ENCODE results near the gene GAK. TPM values are rescaled to one million over a fixed set of nuclear protein-coding genes. Genes with fewer than 3 reads are reported as not detected.
"Not testable (repeated sequence)": the region's sequence is repeated elsewhere in the genome, so short reads cannot be mapped to it uniquely, and the experiment has no call there.

GAK gene
- total and polyA plus RNA-seq, 8 donors: 47.5 to 226 (median 64.8) TPM

DNA sequence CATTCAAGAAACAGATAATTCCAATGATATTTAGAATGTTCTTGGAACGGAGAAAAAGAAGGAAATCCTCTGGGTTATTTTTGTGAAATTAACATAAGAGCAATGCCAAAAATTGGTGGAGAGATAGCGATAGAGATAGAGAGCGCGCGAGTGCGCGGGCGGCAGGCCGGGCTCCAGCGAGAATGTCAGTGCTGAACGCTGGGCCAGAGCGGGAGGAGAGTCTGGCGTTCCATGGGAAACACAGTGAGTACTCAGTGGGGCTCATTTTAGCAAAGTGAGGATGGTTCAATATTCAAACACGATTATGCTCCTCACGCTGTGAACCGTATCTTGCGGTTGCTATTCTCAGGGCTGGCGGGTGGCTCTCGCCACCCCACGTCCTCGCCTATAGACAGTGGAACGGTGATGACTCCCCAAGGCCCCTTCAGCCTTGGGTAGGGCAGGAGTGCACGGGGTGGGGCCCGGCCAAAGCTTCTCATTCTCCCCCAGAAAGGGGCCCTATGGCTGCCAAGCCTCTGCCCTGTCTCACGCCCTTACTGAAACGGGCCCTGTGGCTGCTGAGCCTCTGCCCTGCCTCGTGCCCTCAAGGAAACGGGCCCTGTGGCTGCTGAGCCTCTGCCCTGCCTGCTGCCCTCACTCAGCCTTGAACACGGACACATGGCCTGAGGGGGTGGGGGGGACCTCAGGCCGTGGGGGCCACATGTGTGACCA lies 123.1 kb downstream of the GAK start:
- Histone ChIP-seq H3K27me3 (peaks cover 0 to 4% (median 0%) of the 10 kb centered on the region in 4 donors), H3K27ac (no peak overlapping the region), H3K9me3 (no peaks in the 10 kb centered on the region), H3K4me3 (no peak overlapping the region), H3K36me3 (no peaks in the 10 kb centered on the region), H3K4me1 (no peaks in the 10 kb centered on the region)
- intact Hi-C loops (cut with DNase I): no loop called here
- DNase-seq (peak in 2 of 6 donors; percentile 37 to 38), ATAC-seq (peak in 1 of 4 donors; percentile 46), FAIRE-seq (no peak)
- 85 to 86% methylated on average over 29 to 30 of the region's 30 CpGs for WGBS, 2 donors
- TF ChIP-seq, protein P1, sequence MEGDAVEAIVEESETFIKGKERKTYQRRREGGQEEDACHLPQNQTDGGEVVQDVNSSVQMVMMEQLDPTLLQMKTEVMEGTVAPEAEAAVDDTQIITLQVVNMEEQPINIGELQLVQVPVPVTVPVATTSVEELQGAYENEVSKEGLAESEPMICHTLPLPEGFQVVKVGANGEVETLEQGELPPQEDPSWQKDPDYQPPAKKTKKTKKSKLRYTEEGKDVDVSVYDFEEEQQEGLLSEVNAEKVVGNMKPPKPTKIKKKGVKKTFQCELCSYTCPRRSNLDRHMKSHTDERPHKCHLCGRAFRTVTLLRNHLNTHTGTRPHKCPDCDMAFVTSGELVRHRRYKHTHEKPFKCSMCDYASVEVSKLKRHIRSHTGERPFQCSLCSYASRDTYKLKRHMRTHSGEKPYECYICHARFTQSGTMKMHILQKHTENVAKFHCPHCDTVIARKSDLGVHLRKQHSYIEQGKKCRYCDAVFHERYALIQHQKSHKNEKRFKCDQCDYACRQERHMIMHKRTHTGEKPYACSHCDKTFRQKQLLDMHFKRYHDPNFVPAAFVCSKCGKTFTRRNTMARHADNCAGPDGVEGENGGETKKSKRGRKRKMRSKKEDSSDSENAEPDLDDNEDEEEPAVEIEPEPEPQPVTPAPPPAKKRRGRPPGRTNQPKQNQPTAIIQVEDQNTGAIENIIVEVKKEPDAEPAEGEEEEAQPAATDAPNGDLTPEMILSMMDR (IDR thresholded peaks at IDR 0.05): no peak

DNA sequence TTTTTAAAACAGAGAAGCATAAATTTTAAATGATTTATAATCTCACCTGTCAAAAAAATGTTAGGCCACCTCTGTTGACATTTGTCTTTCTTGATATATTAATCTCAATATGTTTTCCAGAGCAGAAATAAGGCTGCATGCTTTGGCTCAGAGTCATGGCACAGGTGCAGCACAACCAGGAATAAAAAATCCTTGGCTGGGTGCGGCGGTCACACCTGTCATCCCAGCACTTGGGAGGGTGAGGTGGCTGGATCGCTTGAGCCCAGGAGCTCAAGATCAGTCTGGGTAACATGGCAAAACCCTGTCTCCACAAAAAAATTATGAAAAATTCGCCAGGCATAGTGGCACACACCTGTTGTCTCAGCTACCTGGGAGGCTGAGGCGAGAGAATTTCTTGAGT lies 124.3 kb downstream of the GAK start:
- FAIRE-seq (no peak), ATAC-seq (peak; percentile 86 to 95 (median 92)), DNase-seq (peak in 5 of 6 donors; percentile 39 to 71 (median 58))
- 33 to 44% methylated on average over 5 of the region's 5 CpGs for WGBS, 2 donors
- H3K4me3 ChIP-seq: no peak overlapping the region
- TF ChIP-seq, protein P1 (IDR thresholded peaks at IDR 0.05): no peak
- no peak overlapping the region for H3K27ac ChIP-seq
- no peaks in the 10 kb centered on the region for H3K9me3 ChIP-seq
- no peaks in the 10 kb centered on the region for H3K4me1 ChIP-seq
- H3K36me3 ChIP-seq: no peaks in the 10 kb centered on the region
- intact Hi-C loops (cut with DNase I): no loop called here
- H3K27me3 ChIP-seq: no peaks in the 10 kb centered on the region

DNA sequence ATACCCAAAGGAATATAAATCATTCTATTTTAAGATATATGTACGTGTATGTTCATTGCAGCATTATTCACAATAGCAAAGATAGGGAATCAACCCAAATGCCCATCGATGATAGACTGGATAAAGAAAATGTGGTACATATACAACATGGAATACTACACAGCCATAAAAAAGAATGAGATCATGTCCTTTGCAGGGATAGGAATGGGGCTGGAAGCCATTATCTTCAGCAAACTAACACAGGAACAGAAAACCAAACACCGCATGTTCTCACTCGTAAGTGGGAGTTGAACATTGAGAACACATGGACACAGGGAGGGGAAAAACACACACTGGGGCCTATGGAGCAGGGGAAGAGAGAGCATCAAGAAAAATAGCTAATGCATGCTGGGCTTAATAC lies 125.1 kb downstream of the GAK start:
- FAIRE-seq; DNase-seq; H3K27me3 ChIP-seq; intact Hi-C loops (cut with DNase I); H3K9me3 ChIP-seq; H3K27ac ChIP-seq; ATAC-seq; H3K4me1 ChIP-seq; H3K36me3 ChIP-seq; H3K4me3 ChIP-seq: not testable (repeated sequence)
- WGBS, 2 donors: 80 to 81% methylated on average over 4 of the region's 4 CpGs

DNA sequence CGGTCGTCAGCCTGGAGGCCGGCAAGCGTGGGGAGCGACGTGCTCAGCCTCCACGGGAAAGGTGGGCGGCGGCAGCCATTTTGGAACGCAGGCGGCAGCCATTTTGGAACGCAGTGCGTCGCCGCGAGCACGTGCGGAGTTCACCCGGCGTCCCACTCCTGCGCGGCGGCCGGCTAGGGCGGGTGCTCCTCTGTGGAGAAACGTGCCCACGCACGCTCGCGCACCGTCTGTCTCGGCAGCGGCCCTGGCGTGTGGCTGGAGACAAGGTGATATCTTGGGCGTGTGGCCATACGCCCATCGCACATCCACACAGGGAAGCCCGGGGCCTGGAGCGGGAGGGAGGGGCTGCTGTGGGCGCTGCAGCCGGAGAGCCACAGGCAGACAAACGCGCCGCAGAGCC lies 127.3 kb downstream of the GAK start:
- WGBS, 2 donors: 75 to 78% methylated on average over 44 of the region's 44 CpGs
- FAIRE-seq (no peak), DNase-seq (peak in 2 of 6 donors; percentile 47 to 56), ATAC-seq (no peak)
- TF ChIP-seq, protein P1 (IDR thresholded peaks at IDR 0.05): no peak
- H3K27ac ChIP-seq: no peak overlapping the region
- H3K4me1 ChIP-seq: no peaks in the 10 kb centered on the region
- H3K4me3 ChIP-seq: no peak overlapping the region
- no peaks in the 10 kb centered on the region for H3K36me3 ChIP-seq
- H3K27me3 ChIP-seq: no peaks in the 10 kb centered on the region
- intact Hi-C loops (cut with DNase I): no loop called here
- no peaks in the 10 kb centered on the region for H3K9me3 ChIP-seq

DNA sequence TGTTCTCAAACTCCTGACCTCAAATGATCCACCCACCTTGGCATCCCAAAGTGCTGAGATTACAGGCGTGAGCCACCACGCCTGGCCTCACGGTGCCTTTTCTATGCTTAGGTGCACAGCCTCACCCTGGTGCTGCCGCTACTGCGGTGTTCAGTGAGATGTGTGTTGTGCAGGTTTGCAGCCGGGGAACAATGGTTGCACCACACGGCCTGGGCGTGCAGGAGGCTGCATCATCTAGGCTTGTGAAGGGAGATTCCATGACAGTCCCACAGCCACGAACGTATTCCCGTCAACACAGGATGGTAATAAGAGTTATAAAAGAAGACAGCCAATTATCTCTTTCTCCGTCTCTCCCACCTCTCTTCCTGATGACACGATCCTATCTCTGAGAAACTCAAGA lies 128.2 kb downstream of the GAK start:
- FAIRE-seq (no peak), DNase-seq (no peak), ATAC-seq (no peak)
- Histone ChIP-seq H3K4me3 (no peak overlapping the region), H3K27ac (no peak overlapping the region), H3K27me3 (no peaks in the 10 kb centered on the region), H3K4me1 (no peaks in the 10 kb centered on the region), H3K36me3 (no peaks in the 10 kb centered on the region), H3K9me3 (no peaks in the 10 kb centered on the region)
- intact Hi-C loops (cut with DNase I): no loop called here
- TF ChIP-seq, protein P1 (IDR thresholded peaks at IDR 0.05): no peak
- WGBS, 2 donors: 88 to 94% methylated on average over 13 of the region's 13 CpGs

Data from pancreas (tissue), 10 donors.